IMR-90 (cell line): ENCODE results near the gene INPP5F. TPM values are rescaled to one million over a fixed set of nuclear protein-coding genes. Genes with fewer than 3 reads are reported as not detected.

Experiments
- ATAC-seq: fragments of 200-7000 bp; cut with Tn5 transposase; 2 replicates; pipeline ENCODE4 v1.9.1; 2020; ENCODE audit warnings: low read depth, mild to moderate bottlenecking, moderate library complexity
- BruUV-seq: library from RNA; stranded (reverse); fragments of 400-500 nt; replicated peaks from 2 replicates; lab custom pipeline; 2021; lab: Mats Ljungman, UMichigan
- CTCF ChIA-PET: fragments of 300-600 bp; formaldehyde crosslinking; extraction: SDS; loops from one replicate; lab custom pipeline; 2021; ENCODE audit warnings: antibody characterized with exemption; lab: Yijun Ruan, JAX
- POLR2A ChIA-PET: fragments of 300-600 bp; sonication (Branson Sonifier 250); formaldehyde crosslinking; loops from one replicate; lab custom pipeline; 2022; ENCODE audit warnings: antibody characterized with exemption; ENCODE audit not compliant: unreplicated experiment; lab: Charles Lee
- DNase-seq: peaks from one replicate; pipeline ENCODE4 v3.0.0; 2013
- H2AFZ ChIP-seq: replicated peaks from 2 replicates; pipeline ENCODE3; 2013; ENCODE audit warnings: low read length, mild to moderate bottlenecking; ENCODE audit not compliant: poor library complexity
- H2AK5ac ChIP-seq: 2 replicates; pipeline ENCODE4 v1.6.1; 2013; ENCODE audit warnings: low read depth, low read length, inconsistent platforms
- H2AK9ac ChIP-seq: replicated peaks from 2 replicates; pipeline ENCODE3; 2013; ENCODE audit warnings: mild to moderate bottlenecking, low read depth, low read length, moderate library complexity; ENCODE audit not compliant: poor library complexity
- H2BK120ac ChIP-seq: 2 replicates; pipeline ENCODE4 v1.6.1; 2013; ENCODE audit warnings: low read depth, low read length, inconsistent platforms
- H2BK15ac ChIP-seq: 3 replicates; pipeline ENCODE4 v1.6.1; 2013; ENCODE audit warnings: low read depth, low read length, inconsistent platforms
- H2BK20ac ChIP-seq: 2 replicates; pipeline ENCODE4 v1.6.1; 2013; ENCODE audit warnings: low read depth, mild to moderate bottlenecking, inconsistent platforms, low read length, moderate library complexity
- H2BK5ac ChIP-seq: 2 replicates; pipeline ENCODE4 v1.6.1; 2013; ENCODE audit warnings: mild to moderate bottlenecking, low read depth, low read length, inconsistent platforms; ENCODE audit not compliant: poor library complexity, severe bottlenecking
- H3K14ac ChIP-seq: replicated peaks from 2 replicates; pipeline ENCODE4 v1.6.1; 2013; ENCODE audit warnings: low read depth, low read length, inconsistent platforms
- H3K18ac ChIP-seq: 2 replicates; pipeline ENCODE4 v1.6.1; 2013; ENCODE audit warnings: low read depth, low read length, control low read depth
- H3K23ac ChIP-seq: 2 replicates; pipeline ENCODE4 v1.6.1; 2013; ENCODE audit warnings: low read depth, low read length, inconsistent platforms
- H3K27ac ChIP-seq: 2 replicates; pipeline ENCODE4 v1.5.1; 2013; ENCODE audit warnings: mild to moderate bottlenecking, control low read depth, low read length; ENCODE audit not compliant: insufficient read depth
- H3K27me3 ChIP-seq: 2 replicates; pipeline ENCODE4 v1.6.1; 2013; ENCODE audit warnings: low read length; ENCODE audit not compliant: control insufficient read depth, insufficient read depth
- H3K36me3 ChIP-seq: 2 replicates; pipeline ENCODE4 v1.6.1; 2013; ENCODE audit warnings: low read length, mixed read lengths; ENCODE audit not compliant: control insufficient read depth, insufficient read depth
- H3K4ac ChIP-seq: 2 replicates; pipeline ENCODE4 v1.6.1; 2013; ENCODE audit warnings: low read depth, low read length, inconsistent platforms
- H3K4me1 ChIP-seq: 2 replicates; pipeline ENCODE4 v1.6.1; 2013; ENCODE audit warnings: low read length, mixed read lengths; ENCODE audit not compliant: control insufficient read depth, insufficient read depth
- H3K4me2 ChIP-seq: 2 replicates; pipeline ENCODE4 v1.6.1; 2013; ENCODE audit warnings: low read depth, mild to moderate bottlenecking, control low read depth, low read length, moderate library complexity
- H3K4me3 ChIP-seq: 2 replicates; pipeline ENCODE4 v1.5.1; 2013; ENCODE audit warnings: low read depth, mild to moderate bottlenecking, control low read depth, low read length, moderate library complexity; ENCODE audit not compliant: insufficient read depth
- H3K56ac ChIP-seq: 2 replicates; pipeline ENCODE4 v1.6.1; 2013; ENCODE audit warnings: low read length, inconsistent platforms; ENCODE audit not compliant: insufficient read depth; ENCODE audit errors: extremely low read depth
- H3K79me1 ChIP-seq, 2 experiments: 2 replicates each; pipeline ENCODE4 v1.6.1; 2013; ENCODE audit warnings: low read length in 2 of 2, inconsistent platforms in 1 of 2, low read depth in 1 of 2
- H3K9ac ChIP-seq: 2 replicates; pipeline ENCODE4 v1.6.1; 2013; ENCODE audit warnings: low read depth, low read length, control low read depth
- H3K9me1 ChIP-seq: 2 replicates; pipeline ENCODE4 v1.6.1; 2013; ENCODE audit warnings: low read length, inconsistent platforms; ENCODE audit not compliant: insufficient read depth
- H3K9me3 ChIP-seq: 2 replicates; pipeline ENCODE4 v1.6.1; 2013; ENCODE audit warnings: low read length; ENCODE audit not compliant: control insufficient read depth, insufficient read depth
- H4K20me1 ChIP-seq: 2 replicates; pipeline ENCODE4 v1.6.1; 2013; ENCODE audit warnings: low read length, inconsistent platforms; ENCODE audit not compliant: insufficient read depth
- H4K5ac ChIP-seq: 2 replicates; pipeline ENCODE4 v1.6.1; 2013; ENCODE audit warnings: mild to moderate bottlenecking, low read depth, low read length, control low read depth
- H4K8ac ChIP-seq, 2 experiments: 2 replicates each; pipeline ENCODE4 v1.6.1; 2013; ENCODE audit warnings: low read depth in 2 of 2, low read length in 2 of 2, control low read depth in 1 of 2, inconsistent platforms in 1 of 2
- H4K91ac ChIP-seq: 2 replicates; pipeline ENCODE4 v1.6.1; 2013; ENCODE audit warnings: low read depth, low read length, inconsistent platforms; ENCODE audit not compliant: insufficient read depth
- BHLHE40 ChIP-seq: fragments of 150-350 bp; IDR thresholded peaks from 2 replicates; pipeline ENCODE4 v1.6.1; 2016; ENCODE audit warnings: mild to moderate bottlenecking, low read depth, low read length
- CEBPB ChIP-seq: IDR thresholded peaks from 2 replicates; pipeline ENCODE4 v1.6.1; 2012; ENCODE audit warnings: low read depth, low read length, improper control_type of control experiment
- CHD1 ChIP-seq: IDR thresholded peaks from 2 replicates; pipeline ENCODE4 v1.6.1; 2012; ENCODE audit warnings: low read depth, low read length, improper control_type of control experiment
- FOS ChIP-seq: fragments of 150-350 bp; IDR thresholded peaks from 2 replicates; pipeline ENCODE4 v1.6.1; 2016; ENCODE audit warnings: low read depth, low read length
- MAFK ChIP-seq: IDR thresholded peaks from 2 replicates; pipeline ENCODE4 v1.6.1; 2012; ENCODE audit warnings: low read depth, low read length, improper control_type of control experiment
- MXI1 ChIP-seq: IDR thresholded peaks from 2 replicates; pipeline ENCODE4 v1.6.1; 2012; ENCODE audit warnings: low read depth, mild to moderate bottlenecking, low read length, moderate library complexity, borderline replicate concordance
- NFE2L2 ChIP-seq: fragments of 150-350 bp; IDR thresholded peaks from 2 replicates; pipeline ENCODE4 v1.6.1; 2016; ENCODE audit warnings: low read depth, mild to moderate bottlenecking, low read length
- POLR2A ChIP-seq: IDR thresholded peaks from 2 replicates; pipeline ENCODE4 v1.6.1; 2012; ENCODE audit warnings: mild to moderate bottlenecking, low read depth, low read length
- RAD21 ChIP-seq: IDR thresholded peaks from 2 replicates; pipeline ENCODE4 v1.6.1; 2012; ENCODE audit warnings: low read length, improper control_type of control experiment
- RCOR1 ChIP-seq: IDR thresholded peaks from 2 replicates; pipeline ENCODE4 v1.6.1; 2012; ENCODE audit warnings: mild to moderate bottlenecking, low read length, improper control_type of control experiment; ENCODE audit not compliant: insufficient replicate concordance
- RFX5 ChIP-seq: IDR thresholded peaks from 2 replicates; pipeline ENCODE4 v1.8.0; 2012; ENCODE audit warnings: low read depth, mild to moderate bottlenecking, low read length, moderate library complexity
- SMC3 ChIP-seq: fragments of 150-350 bp; IDR thresholded peaks from 2 replicates; pipeline ENCODE4 v1.6.1; 2016; ENCODE audit warnings: low read depth, mild to moderate bottlenecking, antibody characterized with exemption, low read length, moderate library complexity
- WGBS, 2 experiments: methylation state at CpG; one replicate each; pipeline versions ENCODE4 v1.1.5 to v1.1.7; 2013; ENCODE audit warnings: missing lambda C conversion rate in 2 of 2; ENCODE audit not compliant: insufficient read length in 1 of 2; ENCODE audit errors: extremely low coverage in 2 of 2; 5-methylcytosine and 5-hydroxymethylcytosine counted together
- dilution Hi-C: fragments of 300-500 bp; cut with HindIII; formaldehyde crosslinking; loops from one replicate; pipeline ENCODE4 v1.14.3; 2018; ENCODE audit warnings: low sequenced_read_pairs; ENCODE audit not compliant: unreplicated experiment
- in situ Hi-C: fragments of 300-500 bp; cut with MboI; formaldehyde crosslinking; loops from 3 replicates; pipeline ENCODE4 v1.14.3; 2019; ENCODE audit warnings: low sequenced_read_pairs, inconsistent platforms, mixed read lengths
- intact Hi-C: fragments of 100-400 bp; cut with micrococcal nuclease; formaldehyde crosslinking; loops from 2 replicates; pipeline ENCODE4 v1.10.0; 2022
- polyA plus RNA-seq, 3 experiments: library from polyadenylated mRNA; depleted of rRNA; stranded (reverse); fragments of >200 nt; gene quantifications; 2 replicates each; pipeline ENCODE4 v1.2.3, GENCODE V29; 2012; ENCODE audit warnings: low replicate concordance in 1 of 3
- total RNA-seq: library from RNA; depleted of rRNA; stranded (reverse); fragments of >200 nt; gene quantifications from 2 replicates; pipeline ENCODE4 v1.2.3, GENCODE V29; 2012
- TF ChIP-seq, protein P1 (sequence below): fragments of 150-350 bp; IDR thresholded peaks from 2 replicates; pipeline ENCODE4 v1.6.1; 2016; ENCODE audit warnings: low read depth, mild to moderate bottlenecking, low read length, moderate library complexity, borderline replicate concordance
- TF ChIP-seq, protein P2 (sequence below): conservative IDR thresholded peaks from 2 replicates; pipeline ENCODE4 v1.5.1; 2012; ENCODE audit warnings: mild to moderate bottlenecking, low read depth, low read length, improper control_type of control experiment
- TF ChIP-seq, protein P3 (sequence below): fragments of 150-350 bp; IDR thresholded peaks from 2 replicates; pipeline ENCODE4 v1.6.1; 2017; ENCODE audit warnings: mild to moderate bottlenecking, antibody characterized with exemption, low read length, low read depth

INPP5F gene
- total and polyA plus RNA-seq, 2 of the 4 experiments (the other 2 are of a cell fraction) = 19.0 to 29.6 TPM

DNA sequence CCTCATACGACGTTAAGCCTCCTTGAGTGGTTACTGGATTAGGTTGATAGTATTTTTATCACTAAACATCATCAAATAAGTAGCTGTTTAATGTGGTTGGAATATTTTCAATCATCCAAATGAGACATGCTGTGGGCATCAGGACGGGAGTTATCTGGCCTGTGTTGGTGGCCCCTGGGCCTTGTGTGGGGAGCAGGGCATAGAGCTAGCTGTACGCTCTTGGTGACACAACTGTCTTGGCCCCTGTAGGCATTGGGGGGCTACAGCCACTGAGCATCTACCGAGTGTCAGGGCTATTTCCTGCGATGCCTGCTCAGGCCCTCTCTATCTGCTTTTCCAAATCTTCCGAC, 46.4 kb upstream of the INPP5F start:
- no TSS peak for BruUV-seq
- in situ Hi-C loops (no loop called here), dilution Hi-C loops (no loop called here), intact Hi-C loops (no loop called here)
- Histone ChIP-seq H4K91ac (no peak overlapping the region; the same call in 1 of the 2 replicates), H4K5ac (no peak overlapping the region; the same call in 1 of the 2 replicates), H3K9me3 (no peaks in the 10 kb centered on the region), H2BK120ac (no peak overlapping the region; the same call in 1 of the 2 replicates), H3K56ac (no peak overlapping the region), H2AFZ (peak overlapping the region; percentile 18), H3K79me1 (peaks cover 26 to 40% of the 10 kb centered on the region in 2 experiments), H3K14ac (peak overlapping the region; percentile 22; the same call in 1 of the 2 replicates), H3K27ac (no peak overlapping the region), H3K27me3 (no peaks in the 10 kb centered on the region), H4K20me1 (peaks cover 37% of the 10 kb centered on the region), H3K4me1 (peaks cover 17% of the 10 kb centered on the region), H2BK20ac (peak overlapping the region; percentile 20; the same call in 1 of the 2 replicates), H3K4me2 (no peak overlapping the region), H2BK15ac (peak overlapping the region; percentile 65; the same call in 1 of the 3 replicates), H3K23ac (0 out of 2 replicates have a peak overlapping the region, but pooled peaks have one; percentile 51), H3K9me1 (peaks cover 23% of the 10 kb centered on the region), H3K4me3 (no peak overlapping the region), H2BK5ac (peak overlapping the region; percentile 44), H3K9ac (no peak overlapping the region), H4K8ac (peak overlapping the region in 1 of 2 experiments; percentile 56; a peak in 1 of 4 replicates), H2AK9ac (no peak overlapping the region), H3K4ac (peak overlapping the region; percentile 24), H3K36me3 (peaks cover 26% of the 10 kb centered on the region), H3K18ac (peak overlapping the region; percentile 48; the same call in 1 of the 2 replicates), H2AK5ac (peak overlapping the region; percentile 27; the same call in 1 of the 2 replicates)
- no peak for DNase-seq
- no peak for TF ChIP-seq BHLHE40
- no peak for TF ChIP-seq CEBPB
- TF ChIP-seq, protein P1, sequence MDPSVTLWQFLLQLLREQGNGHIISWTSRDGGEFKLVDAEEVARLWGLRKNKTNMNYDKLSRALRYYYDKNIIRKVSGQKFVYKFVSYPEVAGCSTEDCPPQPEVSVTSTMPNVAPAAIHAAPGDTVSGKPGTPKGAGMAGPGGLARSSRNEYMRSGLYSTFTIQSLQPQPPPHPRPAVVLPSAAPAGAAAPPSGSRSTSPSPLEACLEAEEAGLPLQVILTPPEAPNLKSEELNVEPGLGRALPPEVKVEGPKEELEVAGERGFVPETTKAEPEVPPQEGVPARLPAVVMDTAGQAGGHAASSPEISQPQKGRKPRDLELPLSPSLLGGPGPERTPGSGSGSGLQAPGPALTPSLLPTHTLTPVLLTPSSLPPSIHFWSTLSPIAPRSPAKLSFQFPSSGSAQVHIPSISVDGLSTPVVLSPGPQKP = no peak
- no peak for TF ChIP-seq SMC3
- TF ChIP-seq RFX5 = no peak
- TF ChIP-seq, protein P2, sequence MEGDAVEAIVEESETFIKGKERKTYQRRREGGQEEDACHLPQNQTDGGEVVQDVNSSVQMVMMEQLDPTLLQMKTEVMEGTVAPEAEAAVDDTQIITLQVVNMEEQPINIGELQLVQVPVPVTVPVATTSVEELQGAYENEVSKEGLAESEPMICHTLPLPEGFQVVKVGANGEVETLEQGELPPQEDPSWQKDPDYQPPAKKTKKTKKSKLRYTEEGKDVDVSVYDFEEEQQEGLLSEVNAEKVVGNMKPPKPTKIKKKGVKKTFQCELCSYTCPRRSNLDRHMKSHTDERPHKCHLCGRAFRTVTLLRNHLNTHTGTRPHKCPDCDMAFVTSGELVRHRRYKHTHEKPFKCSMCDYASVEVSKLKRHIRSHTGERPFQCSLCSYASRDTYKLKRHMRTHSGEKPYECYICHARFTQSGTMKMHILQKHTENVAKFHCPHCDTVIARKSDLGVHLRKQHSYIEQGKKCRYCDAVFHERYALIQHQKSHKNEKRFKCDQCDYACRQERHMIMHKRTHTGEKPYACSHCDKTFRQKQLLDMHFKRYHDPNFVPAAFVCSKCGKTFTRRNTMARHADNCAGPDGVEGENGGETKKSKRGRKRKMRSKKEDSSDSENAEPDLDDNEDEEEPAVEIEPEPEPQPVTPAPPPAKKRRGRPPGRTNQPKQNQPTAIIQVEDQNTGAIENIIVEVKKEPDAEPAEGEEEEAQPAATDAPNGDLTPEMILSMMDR = no peak
- no peak for TF ChIP-seq POLR2A
- TF ChIP-seq CHD1 = no peak
- TF ChIP-seq, protein P3, sequence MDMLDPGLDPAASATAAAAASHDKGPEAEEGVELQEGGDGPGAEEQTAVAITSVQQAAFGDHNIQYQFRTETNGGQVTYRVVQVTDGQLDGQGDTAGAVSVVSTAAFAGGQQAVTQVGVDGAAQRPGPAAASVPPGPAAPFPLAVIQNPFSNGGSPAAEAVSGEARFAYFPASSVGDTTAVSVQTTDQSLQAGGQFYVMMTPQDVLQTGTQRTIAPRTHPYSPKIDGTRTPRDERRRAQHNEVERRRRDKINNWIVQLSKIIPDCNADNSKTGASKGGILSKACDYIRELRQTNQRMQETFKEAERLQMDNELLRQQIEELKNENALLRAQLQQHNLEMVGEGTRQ = no peak
- no peak for TF ChIP-seq NFE2L2
- TF ChIP-seq RCOR1 = no peak
- TF ChIP-seq MXI1 = no peak
- no peak for TF ChIP-seq RAD21
- TF ChIP-seq FOS = no peak
- no peak for TF ChIP-seq MAFK
- ATAC-seq = no peak
- ChIA-PET POLR2A (interaction anchor here (0.6 kb wide), 1 partner anchor 66 kb away, joined by 4 read pairs; no protein-coding TSS in a partner anchor), CTCF (interaction anchor here (1.2 kb wide), 1 partner anchor 77 kb away, joined by 3 read pairs; no protein-coding TSS in a partner anchor)
- no CpG with 5 or more reads among the region's 7 CpGs for WGBS, 2 experiments
